Measurements from ENCODE around the gene BICRAL. TPM values are rescaled to one million over a fixed set of nuclear protein-coding genes. Genes with fewer than 3 reads are reported as not detected.
A peak's percentile ranks its signal among the peaks of the same experiment; 100 is the strongest.

Gene BICRAL
- total RNA-seq, 4 donors from 2014 or later = 19.9 to 24.5 (median 23.6) TPM

DNA sequence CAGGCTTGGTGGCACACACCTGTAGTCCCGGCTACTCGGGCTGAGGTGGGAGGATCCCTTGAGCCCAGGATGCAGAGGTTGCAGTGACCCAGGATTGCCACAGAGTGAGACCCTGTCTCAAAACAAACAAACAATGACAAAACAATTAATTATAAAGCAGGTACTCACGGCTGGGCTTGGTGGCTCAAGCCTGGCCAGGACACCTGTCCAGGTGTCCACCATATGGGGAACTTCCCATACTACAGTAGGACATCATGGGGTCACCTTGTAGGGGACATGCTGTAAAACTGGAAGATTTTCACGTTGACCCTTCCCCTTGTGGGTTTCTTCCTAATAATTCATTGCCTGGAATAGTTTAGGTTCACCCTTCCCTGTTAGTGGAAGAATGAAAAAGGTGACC lies 66.8 kb downstream of the BICRAL start:
- no peak for DNase-seq
- H3K36me3 ChIP-seq = peaks cover 3 to 10% of the 10 kb centered on the region in 2 donors
- H3K27me3 ChIP-seq = no peaks in the 10 kb centered on the region
- no peak overlapping the region for H3K4me3 ChIP-seq (replicated peaks in 1 of 3)
- no peaks in the 10 kb centered on the region for H3K9me3 ChIP-seq
- no peak for TF ChIP-seq POLR2A (IDR thresholded peaks at IDR 0.05)
- 88 to 94% methylated on average over 4 of the region's 4 CpGs for WGBS, 2 donors
- H3K4me1 ChIP-seq = no peaks in the 10 kb centered on the region
- H3K27ac ChIP-seq = no peak overlapping the region
- intact Hi-C loops (cut with DNase I) = no loop called here

DNA sequence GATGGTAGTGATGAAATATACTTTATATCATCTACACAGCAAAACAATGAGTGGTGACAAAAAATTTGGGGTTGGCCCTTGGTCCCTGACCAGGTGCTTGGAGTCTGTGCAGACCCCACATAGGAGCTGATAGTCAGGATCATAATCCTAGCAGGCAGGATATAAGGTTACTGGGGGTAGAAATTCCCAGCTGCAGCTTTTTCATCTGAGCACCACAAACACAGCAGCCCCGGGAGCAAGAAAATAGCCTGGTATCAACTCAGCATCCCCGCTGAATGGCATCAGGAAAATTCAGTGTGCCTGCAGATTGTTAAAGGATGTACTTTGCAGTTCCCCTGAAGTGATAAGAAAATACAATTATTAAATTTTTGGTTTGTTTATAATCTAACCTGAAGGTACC lies 69.7 kb downstream of the BICRAL start:
- no peaks in the 10 kb centered on the region for H3K27me3 ChIP-seq
- WGBS, 2 donors = 88 to 100% methylated on average over 2 of the region's 2 CpGs
- TF ChIP-seq POLR2A (IDR thresholded peaks at IDR 0.05) = no peak
- TF ChIP-seq, protein P1, sequence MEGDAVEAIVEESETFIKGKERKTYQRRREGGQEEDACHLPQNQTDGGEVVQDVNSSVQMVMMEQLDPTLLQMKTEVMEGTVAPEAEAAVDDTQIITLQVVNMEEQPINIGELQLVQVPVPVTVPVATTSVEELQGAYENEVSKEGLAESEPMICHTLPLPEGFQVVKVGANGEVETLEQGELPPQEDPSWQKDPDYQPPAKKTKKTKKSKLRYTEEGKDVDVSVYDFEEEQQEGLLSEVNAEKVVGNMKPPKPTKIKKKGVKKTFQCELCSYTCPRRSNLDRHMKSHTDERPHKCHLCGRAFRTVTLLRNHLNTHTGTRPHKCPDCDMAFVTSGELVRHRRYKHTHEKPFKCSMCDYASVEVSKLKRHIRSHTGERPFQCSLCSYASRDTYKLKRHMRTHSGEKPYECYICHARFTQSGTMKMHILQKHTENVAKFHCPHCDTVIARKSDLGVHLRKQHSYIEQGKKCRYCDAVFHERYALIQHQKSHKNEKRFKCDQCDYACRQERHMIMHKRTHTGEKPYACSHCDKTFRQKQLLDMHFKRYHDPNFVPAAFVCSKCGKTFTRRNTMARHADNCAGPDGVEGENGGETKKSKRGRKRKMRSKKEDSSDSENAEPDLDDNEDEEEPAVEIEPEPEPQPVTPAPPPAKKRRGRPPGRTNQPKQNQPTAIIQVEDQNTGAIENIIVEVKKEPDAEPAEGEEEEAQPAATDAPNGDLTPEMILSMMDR (IDR thresholded peaks at IDR 0.05) = no peak
- peaks cover 13 to 14% of the 10 kb centered on the region in 2 donors for H3K36me3 ChIP-seq
- intact Hi-C loops (cut with DNase I) = no loop called here
- no peak overlapping the region for H3K27ac ChIP-seq
- no peaks in the 10 kb centered on the region for H3K9me3 ChIP-seq
- no peak overlapping the region for H3K4me3 ChIP-seq (replicated peaks in 1 of 3)
- DNase-seq = no peak
- H3K4me1 ChIP-seq = no peaks in the 10 kb centered on the region

DNA sequence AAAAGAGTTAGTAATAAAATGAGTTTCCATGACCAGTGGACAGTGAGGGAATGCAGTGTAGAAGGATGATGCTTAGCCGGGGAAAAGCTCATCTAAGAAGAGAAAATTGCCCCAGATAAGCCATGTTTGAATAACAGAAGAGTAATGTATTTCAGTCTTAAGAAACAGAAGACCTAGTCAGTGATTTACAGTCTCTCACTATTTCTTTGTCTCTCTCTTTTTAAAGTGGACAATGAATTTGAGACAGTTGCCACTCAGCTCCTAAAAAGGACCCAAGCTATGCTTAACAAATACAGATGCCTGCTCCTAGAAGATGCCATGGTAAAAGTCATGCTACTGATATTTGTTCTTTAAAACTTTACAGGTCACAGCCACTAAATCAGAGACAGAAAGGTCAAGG lies 78.2 kb downstream of the BICRAL start:
- Histone ChIP-seq H3K36me3 (peaks cover 71 to 74% of the 10 kb centered on the region in 2 donors), H3K27me3 (no peaks in the 10 kb centered on the region), H3K27ac (no peak overlapping the region), H3K4me3 (replicated peaks in 1 of 3) (no peak overlapping the region), H3K9me3 (no peaks in the 10 kb centered on the region), H3K4me1 (no peaks in the 10 kb centered on the region)
- 93 to 98% methylated on average over 1 of the region's 1 CpG for WGBS, 2 donors
- no peak for TF ChIP-seq POLR2A (IDR thresholded peaks at IDR 0.05)
- TF ChIP-seq, protein P1 (IDR thresholded peaks at IDR 0.05) = no peak
- DNase-seq = no peak
- intact Hi-C loops (cut with DNase I) = no loop called here

DNA sequence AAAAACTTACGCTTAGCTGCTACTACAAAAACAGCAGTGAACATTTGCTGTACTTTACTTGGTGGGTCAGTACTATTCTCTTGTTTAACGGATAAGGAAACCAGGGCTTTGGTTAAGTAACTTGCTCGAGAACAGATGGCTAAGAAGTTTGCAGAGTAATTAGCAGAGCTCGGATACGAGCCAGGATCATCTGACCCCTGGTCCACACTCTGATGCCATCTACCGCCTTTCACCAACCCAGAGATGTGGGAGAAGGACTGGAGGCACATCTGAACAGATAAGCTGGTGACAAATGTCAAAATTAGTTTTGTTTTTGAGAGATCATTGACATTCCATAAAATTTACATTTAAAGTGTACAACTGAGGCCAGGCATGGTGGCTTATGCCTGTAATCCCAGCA lies 78.6 kb downstream of the BICRAL start:
- Histone ChIP-seq H3K27me3 (no peaks in the 10 kb centered on the region), H3K27ac (no peak overlapping the region), H3K4me3 (replicated peaks in 1 of 3) (no peak overlapping the region), H3K9me3 (no peaks in the 10 kb centered on the region), H3K4me1 (no peaks in the 10 kb centered on the region), H3K36me3 (peaks cover 70 to 74% of the 10 kb centered on the region in 2 donors)
- no peak for TF ChIP-seq POLR2A (IDR thresholded peaks at IDR 0.05)
- TF ChIP-seq, protein P1 (IDR thresholded peaks at IDR 0.05) = no peak
- no peak for DNase-seq
- intact Hi-C loops (cut with DNase I) = no loop called here
- WGBS, 2 donors = 93 to 96% methylated on average over 6 of the region's 6 CpGs

DNA sequence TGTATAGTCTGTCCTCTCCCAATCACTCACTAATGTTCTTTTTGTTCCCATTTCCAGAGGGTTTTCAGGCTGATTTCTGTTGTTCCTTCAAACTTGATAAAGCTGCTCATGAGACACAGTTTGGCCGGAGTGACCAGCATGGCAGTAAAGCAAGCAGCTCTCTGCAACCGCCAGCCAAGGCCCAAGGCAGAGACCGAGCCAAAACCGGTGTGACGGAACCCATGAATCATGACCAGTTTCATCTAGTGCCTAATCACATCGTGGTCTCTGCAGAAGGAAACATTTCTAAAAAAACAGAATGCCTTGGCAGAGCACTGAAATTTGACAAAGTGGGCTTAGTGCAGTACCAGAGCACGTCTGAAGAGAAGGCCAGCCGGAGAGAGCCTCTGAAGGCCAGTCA lies 82.8 kb downstream of the BICRAL start:
- Histone ChIP-seq H3K27me3 (no peaks in the 10 kb centered on the region), H3K4me3 (replicated peaks in 1 of 3) (no peak overlapping the region), H3K4me1 (no peaks in the 10 kb centered on the region), H3K27ac (no peak overlapping the region), H3K9me3 (no peaks in the 10 kb centered on the region), H3K36me3 (peaks cover 54 to 68% of the 10 kb centered on the region in 2 donors)
- intact Hi-C loops (cut with DNase I) = no loop called here
- peak in 1 of 2 donors; percentile 67 for DNase-seq
- TF ChIP-seq POLR2A (IDR thresholded peaks at IDR 0.05) = no peak
- TF ChIP-seq, protein P1 (IDR thresholded peaks at IDR 0.05) = no peak
- WGBS, 2 donors = 75 to 89% methylated on average over 8 of the region's 8 CpGs

Data from thyroid gland (tissue), 4 donors.